Glutamatergic neuron (in vitro differentiated cells): ENCODE results near the gene CSGALNACT2. TPM values are rescaled to one million over a fixed set of nuclear protein-coding genes. Genes with fewer than 3 reads are reported as not detected.

Experiments used
- DNase-seq: peaks from one replicate; pipeline ENCODE4 v3.0.0; 2022
- H3K27ac Mint-ChIP-seq: one replicate; pipeline ENCODE4 v1.8.0; 2020; ENCODE audit warnings: mild to moderate bottlenecking, mixed read lengths, inconsistent platforms; ENCODE audit not compliant: unreplicated experiment
- H3K27me3 Mint-ChIP-seq: one replicate; pipeline ENCODE4 v1.8.0; 2020; ENCODE audit warnings: mild to moderate bottlenecking, moderate library complexity, mixed read lengths, inconsistent platforms; ENCODE audit not compliant: unreplicated experiment
- H3K36me3 Mint-ChIP-seq: one replicate; pipeline ENCODE4 v1.8.0; 2020; ENCODE audit warnings: mild to moderate bottlenecking, mixed read lengths, inconsistent platforms; ENCODE audit not compliant: unreplicated experiment
- H3K4me1 Mint-ChIP-seq: one replicate; pipeline ENCODE4 v1.8.0; 2020; ENCODE audit warnings: mild to moderate bottlenecking, low read depth, mixed read lengths, inconsistent platforms; ENCODE audit not compliant: unreplicated experiment
- H3K4me3 Mint-ChIP-seq: one replicate; pipeline ENCODE4 v1.8.0; 2020; ENCODE audit warnings: mild to moderate bottlenecking, mixed read lengths, inconsistent platforms; ENCODE audit not compliant: unreplicated experiment
- H3K9me3 Mint-ChIP-seq: one replicate; pipeline ENCODE4 v1.8.0; 2020; ENCODE audit warnings: mild to moderate bottlenecking, moderate library complexity, mixed read lengths, inconsistent platforms; ENCODE audit not compliant: unreplicated experiment
- CTCF ChIP-seq: fragments of 200-600 bp; sonication (generic); IDR thresholded peaks from one replicate; pipeline ENCODE4 v1.5.0; 2021; ENCODE audit not compliant: partially characterized antibody, unreplicated experiment
- total RNA-seq: library from RNA; stranded (reverse); fragmentation: NEBNext Ultra II Directional; extraction: Animal tissue kit (Norgen Biotek cat#: 25700); gene quantifications from one replicate; pipeline ENCODE4 v1.2.1, GENCODE V29; 2021; ENCODE audit not compliant: unreplicated experiment

CSGALNACT2 gene
- total RNA-seq, 1 donor from 2014 or later = 28.3 TPM

GRCh38 chr10:43193496-43194080, 55.3 kb downstream of the CSGALNACT2 start:
- Mint-ChIP-seq H3K4me1 (peaks cover 19% of the 10 kb centered on the region), H3K9me3 (peaks cover 2% of the 10 kb centered on the region), H3K27ac (peak overlapping the region; percentile 49), H3K27me3 (peaks cover 7% of the 10 kb centered on the region), H3K4me3 (no peak overlapping the region), H3K36me3 (no peaks in the 10 kb centered on the region)
- TF ChIP-seq CTCF = no peak
- DNase-seq = peak; percentile 9

GRCh38 chr10:43194266-43194665, 56.0 kb downstream of the CSGALNACT2 start:
- DNase-seq = no peak
- Mint-ChIP-seq H3K4me1 (peaks cover 19% of the 10 kb centered on the region), H3K27me3 (peaks cover 7% of the 10 kb centered on the region), H3K27ac (peak overlapping the region; percentile 43), H3K9me3 (peaks cover 2% of the 10 kb centered on the region), H3K4me3 (no peak overlapping the region), H3K36me3 (no peaks in the 10 kb centered on the region)
- TF ChIP-seq CTCF = no peak

- no peak for TF ChIP-seq CTCF
- H3K4me3 Mint-ChIP-seq = no peak overlapping the region
- peaks cover 8% of the 10 kb centered on the region for H3K27me3 Mint-ChIP-seq
- peaks cover 2% of the 10 kb centered on the region for H3K9me3 Mint-ChIP-seq
- H3K36me3 Mint-ChIP-seq = no peaks in the 10 kb centered on the region
- DNase-seq = peak; percentile 14
- peaks cover 19% of the 10 kb centered on the region for H3K4me1 Mint-ChIP-seq
- no peak overlapping the region for H3K27ac Mint-ChIP-seq
These were observed 56.6 kb downstream of the CSGALNACT2 start for GRCh38 chr10:43194859-43195258.

- TF ChIP-seq CTCF = no peak
- H3K36me3 Mint-ChIP-seq = no peaks in the 10 kb centered on the region
- no peak overlapping the region for H3K4me3 Mint-ChIP-seq
- H3K9me3 Mint-ChIP-seq = peaks cover 2% of the 10 kb centered on the region
- H3K4me1 Mint-ChIP-seq = peaks cover 19% of the 10 kb centered on the region
- DNase-seq = no peak
- peaks cover 8% of the 10 kb centered on the region for H3K27me3 Mint-ChIP-seq
- H3K27ac Mint-ChIP-seq = no peak overlapping the region
These were observed 57.3 kb downstream of the CSGALNACT2 start for GRCh38 chr10:43195557-43195956.

GRCh38 chr10:43196131-43196980, 58.1 kb downstream of the CSGALNACT2 start:
- Mint-ChIP-seq H3K27me3 (peaks cover 8% of the 10 kb centered on the region), H3K9me3 (peaks cover 2% of the 10 kb centered on the region), H3K4me3 (no peak overlapping the region), H3K4me1 (peaks cover 19% of the 10 kb centered on the region), H3K27ac (no peak overlapping the region), H3K36me3 (no peaks in the 10 kb centered on the region)
- DNase-seq = no peak
- no peak for TF ChIP-seq CTCF
